Activated CD4-positive, alpha-beta T cell treated with anti-CD3 and anti-CD28 coated beads for 36 hours (primary cell): ENCODE results near the gene CORO7. TPM values are rescaled to one million over a fixed set of nuclear protein-coding genes. Genes with fewer than 3 reads are reported as not detected.

ENCODE experiments used
- ATAC-seq: fragments of 200-7000 bp; cut with Tn5 transposase; one replicate; pipeline ENCODE4 v1.10.0; 2021; ENCODE audit warnings: mild to moderate bottlenecking, moderate library complexity
- CTCF ChIA-PET: fragments of 350-600 bp; sonication (Branson Sonifier 250); formaldehyde crosslinking; loops from one replicate; lab custom pipeline; 2021; ENCODE audit warnings: antibody characterized with exemption; lab: Charles Lee
- POLR2A ChIA-PET: fragments of 350-600 bp; sonication (Branson Sonifier 250); formaldehyde crosslinking; loops from one replicate; lab custom pipeline; 2021; ENCODE audit warnings: antibody characterized with exemption, inconsistent platforms; lab: Charles Lee
- DNase-seq: peaks from one replicate; pipeline ENCODE4 v3.0.0-alpha.2; 2020
- H3K27ac Mint-ChIP-seq: one replicate; pipeline ENCODE4 v1.8.0; 2021; ENCODE audit warnings: mixed read lengths
- H3K27me3 Mint-ChIP-seq: one replicate; pipeline ENCODE4 v1.8.0; 2021; ENCODE audit warnings: mixed read lengths
- H3K36me3 Mint-ChIP-seq: one replicate; pipeline ENCODE4 v1.8.0; 2021; ENCODE audit warnings: low read depth, mixed read lengths
- H3K4me1 Mint-ChIP-seq: one replicate; pipeline ENCODE4 v1.8.0; 2021; ENCODE audit warnings: mixed read lengths
- H3K4me3 Mint-ChIP-seq: one replicate; pipeline ENCODE4 v1.8.0; 2021; ENCODE audit warnings: mild to moderate bottlenecking, moderate library complexity, mixed read lengths
- H3K9me3 Mint-ChIP-seq: one replicate; pipeline ENCODE4 v1.8.0; 2021; ENCODE audit warnings: low read depth, mixed read lengths
- intact Hi-C, 2 experiments: fragments of 100-400 bp; cut with DNase I in 1 of 2; cut with micrococcal nuclease in 1 of 2; formaldehyde crosslinking; loops; one replicate each; pipeline versions ENCODE4 v1.14.2 to v1.15.1; 2022 to 2024; cut with DNase I, micrococcal nuclease
- total RNA-seq, 2 experiments: library from RNA; stranded (reverse); gene quantifications; one replicate each; pipeline ENCODE4 v1.2.3, GENCODE V29; 2021

The CORO7 gene
- 10 to 100 TPM; 65.0 to 67.1 TPM for total RNA-seq

GRCh38 chr16:4416200-4417032 lies at the start of gene CORO7:
TSS of gene CORO7 (minus strand) at chr16:4416596. CDS start at chr16:4416518, 78 bp downstream.
- peaks cover 29% of the 10 kb centered on the region for H3K4me1 Mint-ChIP-seq
- ChIA-PET CTCF (interaction anchor here (3.8 to 6.5 kb wide), 2 partner anchors 14 to 163 kb away, joined by 13 to 45 read pairs; no protein-coding TSS in a partner anchor), POLR2A (interaction anchor here (0.5 to 1.0 kb wide), 6 partner anchors 17 to 435 kb away, joined by 3 to 6 read pairs (median 5); partner anchors contain the start of genes DNAAF8 and HMOX2)
- H3K27me3 Mint-ChIP-seq = no peaks in the 10 kb centered on the region
- peaks cover 18% of the 10 kb centered on the region for H3K36me3 Mint-ChIP-seq
- H3K27ac Mint-ChIP-seq = peak within 1 kb of the TSS; percentile 84
- DNase-seq (peak; percentile 98), ATAC-seq (peak; percentile 81)
- H3K4me3 Mint-ChIP-seq = peak within 1 kb of the TSS; percentile 86
- intact Hi-C loops = loop anchor here (1.0 to 5.0 kb wide), 15 partner anchors 9 to 700 kb away; partner anchors contain the start of genes DNAJA3 (in 2 of the 2), HMOX2 (in 2 of the 2), PAM16 (in 2 of the 2) and ANKS3 (in 1 of the 2)
- H3K9me3 Mint-ChIP-seq = no peaks in the 10 kb centered on the region

GRCh38 chr16:4463522-4464163 lies 47.2 kb upstream of the CORO7 start:
- Mint-ChIP-seq H3K4me3 (no peak overlapping the region), H3K27me3 (no peaks in the 10 kb centered on the region), H3K4me1 (peaks cover 25% of the 10 kb centered on the region), H3K36me3 (peaks cover 30% of the 10 kb centered on the region), H3K27ac (no peak overlapping the region), H3K9me3 (no peaks in the 10 kb centered on the region)
- CTCF ChIA-PET = interaction anchor here (1.1 kb wide), 1 partner anchor 42 kb away, joined by 5 read pairs; no protein-coding TSS in a partner anchor
- ATAC-seq = no peak
- no peak for DNase-seq
- intact Hi-C loops = no loop called here
- POLR2A ChIA-PET = interaction anchor here (0.6 to 0.7 kb wide), 2 partner anchors 24 to 164 kb away, joined by 3 to 5 read pairs; no protein-coding TSS in a partner anchor

GRCh38 chr16:4461250-4462085 lies 45.1 kb upstream of the CORO7 start:
- H3K9me3 Mint-ChIP-seq = no peaks in the 10 kb centered on the region
- no peak overlapping the region for H3K27ac Mint-ChIP-seq
- ChIA-PET POLR2A (no interaction called here), CTCF (interaction anchor here (0.8 kb wide), 1 partner anchor 16 kb away, joined by 3 read pairs; no protein-coding TSS in a partner anchor)
- DNase-seq = peak; percentile 15
- H3K4me3 Mint-ChIP-seq = no peak overlapping the region
- peaks cover 25% of the 10 kb centered on the region for H3K36me3 Mint-ChIP-seq
- no peak for ATAC-seq
- H3K4me1 Mint-ChIP-seq = peaks cover 20% of the 10 kb centered on the region
- intact Hi-C loops = no loop called here
- H3K27me3 Mint-ChIP-seq = no peaks in the 10 kb centered on the region

- DNase-seq = no peak
- no peak overlapping the region for H3K4me3 Mint-ChIP-seq
- H3K36me3 Mint-ChIP-seq = peaks cover 23% of the 10 kb centered on the region
- ATAC-seq = no peak
- CTCF ChIA-PET = interaction anchor here (0.6 kb wide), 1 partner anchor 58 kb away, joined by 3 read pairs; no protein-coding TSS in a partner anchor
- no peak overlapping the region for H3K27ac Mint-ChIP-seq
- intact Hi-C loops = no loop called here
- H3K4me1 Mint-ChIP-seq = peaks cover 14% of the 10 kb centered on the region
- POLR2A ChIA-PET = no interaction called here
- H3K27me3 Mint-ChIP-seq = no peaks in the 10 kb centered on the region
- H3K9me3 Mint-ChIP-seq = no peaks in the 10 kb centered on the region
Measured at GRCh38 chr16:4460936-4461249, 44.5 kb upstream of the CORO7 start.

GRCh38 chr16:4455951-4456350 lies 39.6 kb upstream of the CORO7 start:
- no peaks in the 10 kb centered on the region for H3K27me3 Mint-ChIP-seq
- peaks cover 37% of the 10 kb centered on the region for H3K36me3 Mint-ChIP-seq
- ATAC-seq = no peak
- H3K9me3 Mint-ChIP-seq = no peaks in the 10 kb centered on the region
- H3K27ac Mint-ChIP-seq = peak overlapping the region; percentile 47
- intact Hi-C loops = no loop called here
- peaks cover 6% of the 10 kb centered on the region for H3K4me1 Mint-ChIP-seq
- no peak for DNase-seq
- ChIA-PET CTCF (interaction anchor here (0.8 to 1.0 kb wide), 2 partner anchors 9 to 16 kb away, joined by 3 to 4 read pairs; no protein-coding TSS in a partner anchor), POLR2A (no interaction called here)
- no peak overlapping the region for H3K4me3 Mint-ChIP-seq

GRCh38 chr16:4455081-4455480 lies 38.7 kb upstream of the CORO7 start:
- Mint-ChIP-seq H3K9me3 (no peaks in the 10 kb centered on the region), H3K36me3 (peaks cover 42% of the 10 kb centered on the region), H3K4me1 (peaks cover 6% of the 10 kb centered on the region), H3K27me3 (no peaks in the 10 kb centered on the region), H3K27ac (no peak overlapping the region), H3K4me3 (no peak overlapping the region)
- POLR2A ChIA-PET = no interaction called here
- DNase-seq (no peak), ATAC-seq (no peak)
- intact Hi-C loops = no loop called here
- CTCF ChIA-PET = interaction anchor here (0.6 to 0.7 kb wide), 3 partner anchors 52 to 518 kb away, joined by 3 read pairs; no protein-coding TSS in a partner anchor

- Mint-ChIP-seq H3K4me3 (no peak overlapping the region), H3K27ac (no peak overlapping the region), H3K27me3 (no peaks in the 10 kb centered on the region), H3K4me1 (peaks cover 6% of the 10 kb centered on the region), H3K36me3 (peaks cover 42% of the 10 kb centered on the region), H3K9me3 (no peaks in the 10 kb centered on the region)
- intact Hi-C loops = no loop called here
- ATAC-seq = no peak
- DNase-seq = no peak
- POLR2A ChIA-PET = no interaction called here
- CTCF ChIA-PET = interaction anchor here (0.6 to 0.7 kb wide), 2 partner anchors 52 kb away, joined by 3 read pairs; no protein-coding TSS in a partner anchor
Measured at GRCh38 chr16:4454623-4455022, 38.2 kb upstream of the CORO7 start.

- H3K36me3 Mint-ChIP-seq = peaks cover 44% of the 10 kb centered on the region
- ATAC-seq = no peak
- intact Hi-C loops = no loop called here
- ChIA-PET POLR2A (no interaction called here), CTCF (no interaction called here)
- no peaks in the 10 kb centered on the region for H3K9me3 Mint-ChIP-seq
- no peak for DNase-seq
- no peaks in the 10 kb centered on the region for H3K4me1 Mint-ChIP-seq
- H3K27me3 Mint-ChIP-seq = no peaks in the 10 kb centered on the region
- no peak overlapping the region for H3K4me3 Mint-ChIP-seq
- H3K27ac Mint-ChIP-seq = no peak overlapping the region
Measured at GRCh38 chr16:4452674-4453073, 36.3 kb upstream of the CORO7 start.

- Mint-ChIP-seq H3K4me1 (no peaks in the 10 kb centered on the region), H3K27ac (no peak overlapping the region), H3K4me3 (no peak overlapping the region), H3K27me3 (no peaks in the 10 kb centered on the region), H3K36me3 (peaks cover 47% of the 10 kb centered on the region), H3K9me3 (no peaks in the 10 kb centered on the region)
- intact Hi-C loops = no loop called here
- CTCF ChIA-PET = interaction anchor here (0.8 to 0.9 kb wide), 2 partner anchors 47 to 97 kb away, joined by 3 read pairs; no protein-coding TSS in a partner anchor
- DNase-seq = no peak
- ATAC-seq = no peak
- POLR2A ChIA-PET = no interaction called here
Measured at GRCh38 chr16:4450931-4451519, 34.6 kb upstream of the CORO7 start.

GRCh38 chr16:4450430-4450829 lies 34.0 kb upstream of the CORO7 start:
- H3K36me3 Mint-ChIP-seq = peaks cover 47% of the 10 kb centered on the region
- no peak for DNase-seq
- CTCF ChIA-PET = no interaction called here
- no peaks in the 10 kb centered on the region for H3K9me3 Mint-ChIP-seq
- ATAC-seq = no peak
- H3K4me1 Mint-ChIP-seq = no peaks in the 10 kb centered on the region
- H3K4me3 Mint-ChIP-seq = no peak overlapping the region
- intact Hi-C loops = no loop called here
- POLR2A ChIA-PET = no interaction called here
- no peaks in the 10 kb centered on the region for H3K27me3 Mint-ChIP-seq
- no peak overlapping the region for H3K27ac Mint-ChIP-seq
